Transverse colon (tissue), 3 donors: ENCODE data around the gene CHCHD6.

Experiments used
- CTCF ChIP-seq, 5 experiments: fragments of 200-600 bp in 3 of 5; fragments of 450-650 bp in 2 of 5; sonication (generic) in 3 of 5; IDR thresholded peaks; 1 replicate in 2 of 5; 2 replicates in 3 of 5; pipeline ENCODE4 v1.5.1; 2016 to 2017; ENCODE audit warnings: antibody characterized with exemption in 5 of 5, inconsistent platforms in 3 of 5, mild to moderate bottlenecking in 2 of 5, moderate library complexity in 1 of 5
- POLR2A ChIP-seq: fragments of 450-650 bp; IDR thresholded peaks from one replicate; pipeline ENCODE4 v1.6.1; 2016; ENCODE audit warnings: antibody characterized with exemption, mild to moderate bottlenecking, moderate library complexity

- TF ChIP-seq CTCF (IDR thresholded peaks at IDR 0.05) (no peak), POLR2A (no peak)
These were observed 169.4 kb downstream of the CHCHD6 start for GRCh38 chr3:126873416-126873815.
